Measurements from ENCODE around the gene CCDC91.
A peak's percentile ranks its signal among the peaks of the same experiment; 100 is the strongest.

The CCDC91 gene, protein sequence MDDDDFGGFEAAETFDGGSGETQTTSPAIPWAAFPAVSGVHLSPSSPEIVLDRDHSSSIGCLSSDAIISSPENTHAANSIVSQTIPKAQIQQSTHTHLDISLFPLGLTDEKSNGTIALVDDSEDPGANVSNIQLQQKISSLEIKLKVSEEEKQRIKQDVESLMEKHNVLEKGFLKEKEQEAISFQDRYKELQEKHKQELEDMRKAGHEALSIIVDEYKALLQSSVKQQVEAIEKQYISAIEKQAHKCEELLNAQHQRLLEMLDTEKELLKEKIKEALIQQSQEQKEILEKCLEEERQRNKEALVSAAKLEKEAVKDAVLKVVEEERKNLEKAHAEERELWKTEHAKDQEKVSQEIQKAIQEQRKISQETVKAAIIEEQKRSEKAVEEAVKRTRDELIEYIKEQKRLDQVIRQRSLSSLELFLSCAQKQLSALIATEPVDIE
- total RNA-seq = 32.1 to 104 (median 76.6) reads per million in 9 experiments

DNA sequence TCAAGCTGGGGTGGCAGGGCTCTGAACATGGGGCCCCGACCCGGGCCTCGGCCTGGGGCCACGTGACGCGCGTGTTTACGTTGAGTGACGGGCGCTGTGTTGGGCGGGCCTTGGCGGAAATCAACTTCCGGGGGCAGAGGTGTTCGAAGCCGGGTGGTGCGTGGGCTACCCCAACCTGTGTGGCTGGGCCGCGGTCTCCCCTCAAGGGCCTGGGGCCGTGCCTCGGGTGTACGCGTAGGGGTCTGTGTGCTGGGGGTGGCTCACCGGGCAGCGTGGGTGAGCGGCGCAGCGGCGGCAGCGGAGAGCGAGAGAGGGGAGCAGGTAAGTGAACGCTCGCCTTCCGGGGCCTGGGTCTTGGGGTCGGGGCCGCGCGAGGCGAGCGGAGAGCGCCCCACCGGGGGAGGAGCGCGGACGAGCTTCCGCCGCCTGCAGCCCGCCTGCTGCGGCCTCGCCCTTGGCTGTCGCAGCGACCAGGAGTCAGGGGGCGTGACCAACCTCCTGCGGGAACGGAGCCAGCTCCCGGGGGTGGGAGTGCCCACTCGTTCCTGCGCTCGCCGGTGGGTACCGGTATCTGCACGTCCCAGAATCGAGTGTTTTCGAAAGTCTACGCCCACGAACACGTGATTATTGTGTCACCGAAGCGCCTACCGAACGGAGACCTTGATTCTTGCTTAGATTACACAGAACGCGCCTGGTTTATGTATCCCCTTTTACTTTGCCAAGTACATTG, at the start of gene CCDC91:
Gene CCDC91 (plus strand): TSS at position 136 of the 730 bp plus-strand sequence. CDS start 66,760 bp downstream, outside the sequence.
- peak; percentile 94 for DNase-seq
- Mint-ChIP-seq H3K9me3 (no peaks in the 10 kb centered on the region), H3K4me1 (ENCODE audit: low read depth in 2 of 2) (peaks cover 35 to 44% of the 10 kb centered on the region in 2 donors), H3K27me3 (no peaks in the 10 kb centered on the region), H3K4me3 (peak within 1 kb of the TSS; percentile 95 to 97), H3K36me3 (ENCODE audit: insufficient read depth) (peaks cover 18% of the 10 kb centered on the region), H3K27ac (peak within 1 kb of the TSS; percentile 100)
- ATAC-seq (replicated peaks) = peak; percentile 76

DNA sequence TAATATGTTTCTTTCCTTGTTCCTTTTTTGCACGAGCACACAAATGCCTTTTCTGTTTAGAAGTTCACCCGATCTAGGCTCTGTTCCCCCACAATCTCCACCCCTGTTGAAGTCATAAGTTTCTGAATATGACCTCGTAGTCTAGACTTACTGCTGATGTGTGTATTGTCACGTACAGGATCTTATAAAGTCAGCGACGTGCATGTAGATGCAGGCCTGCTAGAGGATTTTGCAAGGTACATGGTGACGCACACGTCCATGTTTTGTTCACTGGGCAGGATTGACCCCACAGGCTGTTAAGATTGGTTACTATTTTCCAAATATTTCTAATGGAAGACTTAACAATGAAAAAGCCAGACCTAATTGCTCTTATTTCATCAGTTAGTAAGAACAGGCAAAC, 46.2 kb upstream of the CCDC91 start:
- no peaks in the 10 kb centered on the region for H3K36me3 Mint-ChIP-seq (ENCODE audit: insufficient read depth)
- no peak for ATAC-seq (replicated peaks)
- no peak for DNase-seq
- H3K4me1 Mint-ChIP-seq (ENCODE audit: low read depth in 2 of 2) = no peaks in the 10 kb centered on the region
- H3K27me3 Mint-ChIP-seq = no peaks in the 10 kb centered on the region
- H3K9me3 Mint-ChIP-seq = no peaks in the 10 kb centered on the region
- no peak overlapping the region for H3K27ac Mint-ChIP-seq
- no peak overlapping the region for H3K4me3 Mint-ChIP-seq

DNA sequence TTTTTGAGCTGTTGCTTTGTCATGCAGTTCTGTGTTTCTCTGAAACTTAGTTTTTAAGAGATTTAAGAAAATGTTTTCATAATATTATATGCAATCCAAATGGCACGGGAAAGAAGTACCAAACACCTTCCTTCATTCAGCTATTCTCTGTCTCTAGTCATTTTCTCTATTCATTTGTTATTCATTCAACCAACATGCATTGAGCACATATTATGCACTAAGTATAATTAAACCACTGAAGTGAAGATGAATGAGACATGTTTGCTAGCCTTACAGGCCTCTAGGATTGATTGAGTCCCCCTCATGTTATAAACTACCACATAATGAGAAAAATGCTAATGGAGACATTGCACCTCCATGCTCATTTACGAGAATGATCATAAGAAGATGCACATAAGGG, 45.7 kb upstream of the CCDC91 start:
- Mint-ChIP-seq H3K4me1 (ENCODE audit: low read depth in 2 of 2) (no peaks in the 10 kb centered on the region), H3K4me3 (no peak overlapping the region), H3K27ac (no peak overlapping the region), H3K27me3 (peaks cover 0 to 2% of the 10 kb centered on the region in 2 donors), H3K9me3 (no peaks in the 10 kb centered on the region), H3K36me3 (ENCODE audit: insufficient read depth) (no peaks in the 10 kb centered on the region)
- ATAC-seq (replicated peaks) = no peak
- DNase-seq = no peak

DNA sequence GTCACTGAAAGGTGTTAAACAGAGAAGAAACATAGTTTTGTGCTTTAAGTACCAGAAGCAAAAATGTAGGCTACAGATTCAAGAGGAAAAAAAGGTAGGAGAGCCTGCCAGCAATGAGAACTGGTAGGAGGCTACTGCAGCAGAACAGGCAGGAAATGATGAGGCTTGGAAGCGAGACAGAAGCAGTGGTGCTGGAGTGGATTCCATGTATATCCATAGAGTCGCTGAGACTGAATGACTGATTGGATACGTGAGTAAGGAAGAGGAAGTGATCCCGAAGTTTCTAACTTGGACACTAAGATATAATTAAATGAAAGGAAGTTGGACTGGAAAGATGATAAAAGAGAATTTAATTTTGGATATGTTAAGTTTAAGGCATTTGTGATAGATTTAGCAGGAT, 45.0 kb upstream of the CCDC91 start:
- no peaks in the 10 kb centered on the region for H3K9me3 Mint-ChIP-seq
- H3K4me1 Mint-ChIP-seq (ENCODE audit: low read depth in 2 of 2) = no peaks in the 10 kb centered on the region
- peaks cover 0 to 7% of the 10 kb centered on the region in 2 donors for H3K27me3 Mint-ChIP-seq
- no peaks in the 10 kb centered on the region for H3K36me3 Mint-ChIP-seq (ENCODE audit: insufficient read depth)
- ATAC-seq (replicated peaks) (no peak), DNase-seq (no peak)
- H3K27ac Mint-ChIP-seq = no peak overlapping the region
- H3K4me3 Mint-ChIP-seq = no peak overlapping the region

DNA sequence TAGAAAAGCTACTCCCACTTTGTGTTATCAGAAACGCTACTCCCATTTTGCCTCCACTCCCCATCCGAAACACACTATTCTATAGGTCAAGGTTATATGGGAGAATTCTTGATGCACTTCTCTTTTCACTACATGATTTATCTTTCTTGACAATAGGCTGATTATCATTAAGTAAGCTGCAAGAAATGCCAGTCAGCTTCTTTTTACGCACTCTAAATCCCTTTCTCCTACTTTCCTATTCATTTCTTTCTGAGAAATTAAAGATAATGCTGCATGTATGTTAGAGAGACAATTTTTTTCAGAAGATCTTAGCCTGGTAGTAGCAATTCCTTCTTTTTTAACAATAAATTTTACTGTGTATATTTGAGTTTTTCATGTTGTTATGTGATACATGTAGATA, 41.0 kb upstream of the CCDC91 start:
- Mint-ChIP-seq H3K36me3 (ENCODE audit: insufficient read depth) (no peaks in the 10 kb centered on the region), H3K4me3 (no peak overlapping the region)
- no peak for DNase-seq

DNA sequence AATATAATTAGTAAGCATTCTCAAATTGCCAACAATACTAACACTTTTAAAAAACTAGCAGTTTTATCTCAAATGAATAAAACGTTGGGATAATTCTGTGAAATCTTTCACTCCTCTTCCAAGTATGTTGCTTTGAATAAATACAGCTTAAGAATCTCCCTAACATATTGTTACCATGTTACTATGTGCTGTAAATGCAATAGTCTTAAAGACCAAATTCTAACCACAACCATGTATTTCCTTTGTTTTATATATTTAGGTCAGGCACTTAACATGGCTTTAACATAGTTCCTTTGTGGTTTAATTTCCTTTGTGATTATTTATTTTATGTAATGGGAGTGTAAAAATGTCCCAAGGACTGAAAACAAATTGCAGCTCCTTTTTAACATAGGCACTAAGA, 33.9 kb upstream of the CCDC91 start:
- peak overlapping the region in 1 of 2 donors; percentile 19 for H3K4me3 Mint-ChIP-seq
- peaks cover 6 to 8% of the 10 kb centered on the region in 2 donors for H3K27me3 Mint-ChIP-seq
- DNase-seq (no peak), ATAC-seq (replicated peaks) (peak; percentile 59)
- H3K36me3 Mint-ChIP-seq (ENCODE audit: insufficient read depth) = no peaks in the 10 kb centered on the region
- no peak overlapping the region for H3K27ac Mint-ChIP-seq
- H3K9me3 Mint-ChIP-seq = no peaks in the 10 kb centered on the region
- H3K4me1 Mint-ChIP-seq (ENCODE audit: low read depth in 2 of 2) = no peaks in the 10 kb centered on the region

More for the DNA sequence above, 41.0 kb upstream of the CCDC91 start:
- Mint-ChIP-seq H3K9me3 (no peaks in the 10 kb centered on the region), H3K4me1 (ENCODE audit: low read depth in 2 of 2) (no peaks in the 10 kb centered on the region), H3K27ac (no peak overlapping the region), H3K27me3 (peaks cover 6 to 15% of the 10 kb centered on the region in 2 donors)
- no peak for ATAC-seq (replicated peaks)

DNA sequence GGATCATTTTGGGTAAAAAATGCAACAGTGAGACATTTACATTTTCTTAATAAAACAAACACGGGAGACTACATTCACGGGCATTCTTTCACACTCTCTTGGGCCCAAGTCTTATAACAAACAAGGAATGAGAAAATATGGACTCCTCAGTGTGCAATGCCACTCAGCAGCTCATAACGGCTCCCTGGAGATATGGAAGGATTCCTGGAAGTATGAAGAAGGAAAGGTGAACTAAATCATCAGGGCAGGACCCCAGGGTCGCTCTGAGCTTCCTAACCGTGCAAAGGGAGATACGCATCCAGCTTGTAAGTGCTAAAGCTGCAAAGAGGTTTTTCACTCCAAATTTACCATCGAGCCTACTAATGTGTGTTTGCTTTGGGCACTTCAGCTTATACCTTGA, 33.5 kb upstream of the CCDC91 start:
- Mint-ChIP-seq H3K27ac (no peak overlapping the region), H3K27me3 (peaks cover 6 to 8% of the 10 kb centered on the region in 2 donors), H3K4me1 (ENCODE audit: low read depth in 2 of 2) (no peaks in the 10 kb centered on the region), H3K4me3 (peak overlapping the region in 1 of 2 donors; percentile 19), H3K36me3 (ENCODE audit: insufficient read depth) (no peaks in the 10 kb centered on the region), H3K9me3 (no peaks in the 10 kb centered on the region)
- ATAC-seq (replicated peaks) (no peak), DNase-seq (no peak)

DNA sequence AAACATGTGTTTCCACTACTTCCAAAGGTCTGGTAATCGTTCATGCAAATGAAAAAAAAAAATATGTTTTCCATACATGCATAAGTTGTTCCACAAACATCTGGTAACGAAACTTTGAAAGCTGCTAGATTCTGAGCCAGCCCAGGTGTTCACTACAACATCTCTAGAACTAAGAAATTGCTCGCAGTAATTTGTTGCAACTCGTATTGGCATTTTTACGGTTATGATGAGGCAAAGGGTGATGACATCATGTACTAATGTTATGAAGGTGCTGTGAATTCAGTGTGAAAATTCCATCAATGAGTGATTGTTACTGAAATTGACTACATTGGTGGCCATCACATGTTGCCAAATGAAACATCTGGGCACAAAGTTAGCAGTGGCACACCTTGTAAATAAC, 31.9 kb upstream of the CCDC91 start:
- Mint-ChIP-seq H3K4me3 (no peak overlapping the region), H3K9me3 (no peaks in the 10 kb centered on the region), H3K4me1 (ENCODE audit: low read depth in 2 of 2) (no peaks in the 10 kb centered on the region), H3K36me3 (ENCODE audit: insufficient read depth) (peaks cover 4% of the 10 kb centered on the region), H3K27me3 (no peaks in the 10 kb centered on the region), H3K27ac (no peak overlapping the region)
- DNase-seq = no peak
- ATAC-seq (replicated peaks) = no peak

DNA sequence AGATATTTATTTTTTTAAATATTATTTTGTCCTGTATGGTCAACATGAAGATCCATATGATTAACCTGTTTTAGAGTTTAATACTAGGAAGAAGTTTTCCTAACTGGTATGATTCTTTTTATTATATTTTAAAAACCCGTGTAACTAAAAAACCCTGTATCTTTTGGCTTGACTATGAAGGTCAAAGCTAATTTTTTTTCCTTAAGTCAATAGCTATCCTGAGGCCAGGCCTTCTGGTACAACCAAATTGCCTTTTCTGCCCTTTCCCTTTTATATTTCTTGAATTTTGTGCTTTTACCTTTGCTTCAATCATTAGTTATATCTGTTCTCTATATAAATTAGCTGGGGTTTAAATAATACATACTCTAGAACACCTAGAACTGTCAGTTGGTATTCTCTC, 30.6 kb upstream of the CCDC91 start:
- no peak for DNase-seq
- Mint-ChIP-seq H3K36me3 (ENCODE audit: insufficient read depth) (peaks cover 4% of the 10 kb centered on the region), H3K27ac (no peak overlapping the region), H3K4me3 (no peak overlapping the region), H3K9me3 (no peaks in the 10 kb centered on the region), H3K4me1 (ENCODE audit: low read depth in 2 of 2) (no peaks in the 10 kb centered on the region), H3K27me3 (no peaks in the 10 kb centered on the region)
- no peak for ATAC-seq (replicated peaks)

DNA sequence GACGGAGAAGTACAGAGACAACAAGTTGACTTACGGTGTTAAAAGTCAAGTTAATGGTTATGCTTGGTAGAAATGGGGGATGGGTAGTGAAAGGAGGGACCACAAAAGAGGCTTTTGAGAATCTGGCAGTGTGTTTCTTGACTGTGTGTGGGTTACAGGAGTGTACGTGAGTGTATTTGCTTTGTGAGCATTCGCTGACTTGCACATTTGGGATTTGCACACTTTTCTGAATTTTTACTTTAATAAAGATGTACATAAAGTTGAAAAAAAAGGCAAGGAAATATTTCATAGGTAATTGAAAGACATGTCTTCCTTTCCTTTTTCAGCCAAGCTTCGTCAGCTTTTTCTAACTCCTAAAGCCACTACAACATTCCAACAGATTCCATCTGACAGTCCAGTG, 28.6 kb upstream of the CCDC91 start:
- no peak overlapping the region for H3K4me3 Mint-ChIP-seq
- DNase-seq (no peak), ATAC-seq (replicated peaks) (no peak)
- H3K9me3 Mint-ChIP-seq = no peaks in the 10 kb centered on the region
- H3K36me3 Mint-ChIP-seq (ENCODE audit: insufficient read depth) = peaks cover 4% of the 10 kb centered on the region
- no peaks in the 10 kb centered on the region for H3K4me1 Mint-ChIP-seq (ENCODE audit: low read depth in 2 of 2)
- H3K27me3 Mint-ChIP-seq = no peaks in the 10 kb centered on the region
- H3K27ac Mint-ChIP-seq = no peak overlapping the region

DNA sequence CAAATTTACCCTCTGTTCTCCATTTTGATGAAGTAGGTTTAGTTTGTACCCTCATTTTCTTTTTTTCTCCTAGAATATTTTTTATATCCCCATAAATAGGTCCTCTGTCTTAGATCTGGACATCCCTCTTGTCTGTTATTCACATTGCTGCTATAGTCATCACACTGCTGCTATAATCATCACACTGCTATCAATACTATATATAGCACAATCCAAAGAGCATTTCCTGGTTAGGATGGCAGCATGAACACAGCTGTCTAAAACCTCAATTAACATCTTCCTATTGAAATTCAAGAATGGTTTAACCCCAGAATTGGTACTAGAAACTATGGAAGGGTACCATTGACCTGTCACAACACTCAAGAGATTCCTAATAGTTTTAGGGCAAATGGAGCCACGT, 27.6 kb upstream of the CCDC91 start:
- no peaks in the 10 kb centered on the region for H3K27me3 Mint-ChIP-seq
- H3K36me3 Mint-ChIP-seq (ENCODE audit: insufficient read depth) = peaks cover 4% of the 10 kb centered on the region
- DNase-seq (no peak), ATAC-seq (replicated peaks) (no peak)
- H3K4me3 Mint-ChIP-seq = no peak overlapping the region
- no peak overlapping the region for H3K27ac Mint-ChIP-seq
- H3K4me1 Mint-ChIP-seq (ENCODE audit: low read depth in 2 of 2) = no peaks in the 10 kb centered on the region
- no peaks in the 10 kb centered on the region for H3K9me3 Mint-ChIP-seq

DNA sequence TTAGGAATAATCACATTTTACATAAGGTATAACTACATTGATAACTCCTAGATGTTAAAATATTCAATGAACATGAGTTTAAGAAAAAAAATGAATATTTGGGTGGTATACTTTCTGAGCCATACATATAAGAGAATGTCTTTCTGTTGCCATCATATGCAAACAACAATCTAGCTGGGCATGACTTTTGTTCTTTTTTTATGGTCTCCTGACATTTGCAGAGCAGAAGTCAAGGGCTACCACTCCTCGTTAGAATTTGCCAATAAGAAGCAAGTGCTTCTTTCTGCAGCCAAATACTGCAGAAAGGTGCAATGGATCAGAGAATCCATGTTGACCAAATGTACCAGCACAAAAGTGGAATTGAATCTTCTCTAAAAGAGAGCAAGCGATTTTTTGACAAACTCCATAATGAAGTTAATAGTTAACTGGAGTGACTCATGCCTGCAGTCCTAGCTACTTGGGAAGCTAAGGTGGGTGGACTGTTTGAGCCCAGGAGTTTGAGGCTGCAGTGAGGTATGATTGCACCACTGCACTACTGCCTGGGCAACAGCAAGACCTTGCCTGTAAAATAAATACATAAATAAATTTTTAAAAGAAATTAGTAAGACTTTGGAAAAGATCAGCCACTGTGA, 25.5 kb upstream of the CCDC91 start:
- Mint-ChIP-seq H3K27ac (no peak overlapping the region), H3K36me3 (ENCODE audit: insufficient read depth) (peaks cover 4% of the 10 kb centered on the region), H3K4me1 (ENCODE audit: low read depth in 2 of 2) (no peaks in the 10 kb centered on the region), H3K9me3 (no peaks in the 10 kb centered on the region), H3K27me3 (no peaks in the 10 kb centered on the region), H3K4me3 (no peak overlapping the region)
- ATAC-seq (replicated peaks) = no peak
- DNase-seq = no peak

DNA sequence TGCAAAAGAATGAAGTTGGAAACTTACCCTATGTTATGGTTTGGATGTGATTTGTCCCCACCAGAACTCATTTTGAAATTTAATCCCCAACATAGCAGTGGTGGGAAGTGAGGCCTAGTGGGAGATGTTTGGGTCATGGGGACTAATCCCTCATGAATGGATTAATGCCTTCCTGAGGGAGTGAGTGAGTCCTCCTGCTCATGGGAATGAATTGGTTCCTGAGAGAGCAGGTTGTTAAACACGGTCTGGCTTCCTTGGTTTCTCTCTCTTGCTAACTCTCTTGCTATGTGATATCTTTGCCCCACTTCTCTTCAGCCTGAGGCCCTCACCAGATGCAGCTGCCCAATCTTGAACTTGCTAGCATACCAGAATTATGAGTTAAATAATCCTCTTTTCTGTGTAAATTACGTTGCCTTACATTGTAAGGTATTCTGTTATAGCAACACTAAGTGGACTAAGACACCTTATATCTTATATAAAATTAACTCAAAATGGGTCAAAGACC, 22.2 kb upstream of the CCDC91 start:
- Mint-ChIP-seq H3K27me3 (no peaks in the 10 kb centered on the region), H3K9me3 (no peaks in the 10 kb centered on the region), H3K4me1 (ENCODE audit: low read depth in 2 of 2) (peaks cover 0 to 3% of the 10 kb centered on the region in 2 donors), H3K27ac (no peak overlapping the region), H3K36me3 (ENCODE audit: insufficient read depth) (peaks cover 2% of the 10 kb centered on the region), H3K4me3 (no peak overlapping the region)
- DNase-seq (no peak), ATAC-seq (replicated peaks) (no peak)

Measured in effector memory CD8-positive, alpha-beta T cell (primary cell).